ENCODE results near the gene IDH1.

DNA sequence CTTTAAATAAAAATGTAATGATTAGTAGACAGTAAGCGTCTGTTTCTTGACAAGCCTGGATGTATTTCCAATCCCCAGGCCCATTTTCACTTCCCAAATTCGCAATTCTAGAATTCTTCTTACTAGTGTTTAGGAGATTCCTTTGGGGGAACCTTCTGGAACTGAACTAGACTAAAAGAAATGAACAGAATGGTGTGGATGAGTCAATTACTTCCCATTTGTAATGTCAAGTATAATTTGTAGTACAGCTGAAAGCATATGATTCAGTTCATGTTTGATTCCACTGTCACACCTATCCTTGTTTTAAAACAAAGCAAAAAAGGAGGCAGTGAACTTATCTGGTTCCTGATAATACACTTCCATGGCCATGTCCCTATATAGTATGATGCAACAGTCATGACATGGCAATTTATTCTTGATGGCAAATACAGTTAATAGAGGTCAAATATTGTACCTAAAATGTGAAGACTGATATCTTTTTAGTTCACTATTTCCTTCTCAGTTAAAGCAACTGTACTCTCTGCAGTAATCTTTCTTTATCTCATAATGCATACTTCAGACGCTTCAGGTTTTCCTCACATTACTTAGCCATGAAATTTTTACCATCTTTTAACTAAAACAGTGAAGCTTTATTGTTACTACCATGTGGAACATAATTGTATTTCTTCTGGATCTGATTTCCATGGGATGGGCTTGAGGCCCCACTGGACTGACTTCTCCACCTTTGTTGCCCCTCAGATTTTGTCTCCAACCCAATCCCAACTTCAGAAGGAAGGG lies 2.0 kb downstream of the IDH1 start:
- TF ChIP-seq, protein P1, sequence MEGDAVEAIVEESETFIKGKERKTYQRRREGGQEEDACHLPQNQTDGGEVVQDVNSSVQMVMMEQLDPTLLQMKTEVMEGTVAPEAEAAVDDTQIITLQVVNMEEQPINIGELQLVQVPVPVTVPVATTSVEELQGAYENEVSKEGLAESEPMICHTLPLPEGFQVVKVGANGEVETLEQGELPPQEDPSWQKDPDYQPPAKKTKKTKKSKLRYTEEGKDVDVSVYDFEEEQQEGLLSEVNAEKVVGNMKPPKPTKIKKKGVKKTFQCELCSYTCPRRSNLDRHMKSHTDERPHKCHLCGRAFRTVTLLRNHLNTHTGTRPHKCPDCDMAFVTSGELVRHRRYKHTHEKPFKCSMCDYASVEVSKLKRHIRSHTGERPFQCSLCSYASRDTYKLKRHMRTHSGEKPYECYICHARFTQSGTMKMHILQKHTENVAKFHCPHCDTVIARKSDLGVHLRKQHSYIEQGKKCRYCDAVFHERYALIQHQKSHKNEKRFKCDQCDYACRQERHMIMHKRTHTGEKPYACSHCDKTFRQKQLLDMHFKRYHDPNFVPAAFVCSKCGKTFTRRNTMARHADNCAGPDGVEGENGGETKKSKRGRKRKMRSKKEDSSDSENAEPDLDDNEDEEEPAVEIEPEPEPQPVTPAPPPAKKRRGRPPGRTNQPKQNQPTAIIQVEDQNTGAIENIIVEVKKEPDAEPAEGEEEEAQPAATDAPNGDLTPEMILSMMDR (IDR thresholded peaks at IDR 0.05): no peak
- TF ChIP-seq EP300 (IDR thresholded peaks at IDR 0.05) (no peak), POLR2A (IDR thresholded peaks at IDR 0.05) (no peak), POLR2AphosphoS5 (IDR thresholded peaks at IDR 0.05) (no peak)

All from gastroesophageal sphincter (tissue), 3 donors.